Renal pelvis (tissue), 4 donors: ENCODE measurements around the gene NUTM2F. TPM values are rescaled to one million over a fixed set of nuclear protein-coding genes. Genes with fewer than 3 reads are reported as not detected.
"Not testable (repeated sequence)": the region's sequence is repeated elsewhere in the genome, so short reads cannot be mapped to it uniquely, and the experiment has no call there.

Experiments used
- DNase-seq: peaks from one replicate; pipeline ENCODE4 v3.0.0-alpha.2; 2013
- polyA plus RNA-seq, 3 donors: library from polyadenylated mRNA; unstranded; fragments of 120-200 nt; gene quantifications; one replicate each; pipeline ENCODE4 v1.2.1, GENCODE V29; 2013; ENCODE audit not compliant: insufficient read length in 3 of 3

NUTM2F gene
- polyA plus RNA-seq, 3 donors, result not detected

GRCh38 chr9:94317949-94318657 is 10.3 kb downstream of the NUTM2F start:
- DNase-seq, result not testable (repeated sequence)

GRCh38 chr9:94316236-94316635 is 12.2 kb downstream of the NUTM2F start:
- DNase-seq, result not testable (repeated sequence)

GRCh38 chr9:94315034-94315984 is 13.1 kb downstream of the NUTM2F start:
- not testable (repeated sequence) for DNase-seq

- no peak for DNase-seq
Observed at GRCh38 chr9:94303321-94303720, 25.1 kb downstream of the NUTM2F start.

- DNase-seq, result no peak
Observed at GRCh38 chr9:94302426-94302825, 26.0 kb downstream of the NUTM2F start.

- DNase-seq, result no peak
Observed at GRCh38 chr9:94301583-94301982, 26.9 kb downstream of the NUTM2F start.

GRCh38 chr9:94300470-94301301 is 27.8 kb downstream of the NUTM2F start:
- DNase-seq, result no peak

GRCh38 chr9:94298949-94299599 is 29.4 kb downstream of the NUTM2F start:
- DNase-seq, result no peak

GRCh38 chr9:94289691-94290090 is 38.8 kb downstream of the NUTM2F start:
- no peak for DNase-seq

- no peak for DNase-seq
Observed at GRCh38 chr9:94287877-94288513, 40.4 kb downstream of the NUTM2F start.

GRCh38 chr9:94286116-94286515 is 42.3 kb downstream of the NUTM2F start:
- DNase-seq, result no peak

- DNase-seq, result no peak
Observed at GRCh38 chr9:94281101-94281500, 47.3 kb downstream of the NUTM2F start.

- no peak for DNase-seq
Observed at GRCh38 chr9:94280409-94280989, 47.9 kb downstream of the NUTM2F start.

GRCh38 chr9:94277885-94278536 is 50.4 kb downstream of the NUTM2F start:
- DNase-seq, result no peak

GRCh38 chr9:94277029-94277428 is 51.4 kb downstream of the NUTM2F start:
- DNase-seq, result not testable (repeated sequence)

GRCh38 chr9:94270009-94270408 is 58.4 kb downstream of the NUTM2F start:
- no peak for DNase-seq

- DNase-seq, result no peak
Observed at GRCh38 chr9:94269264-94269663, 59.2 kb downstream of the NUTM2F start.
